GM23338 (cell line): ENCODE results near the gene DOCK3. TPM values are rescaled to one million over a fixed set of nuclear protein-coding genes. Genes with fewer than 3 reads are reported as not detected.

Experiments used
- ATAC-seq: fragments of 200-7000 bp; cut with Tn5 transposase; 3 replicates; pipeline ENCODE4 v1.9.1; 2020
- DNase-seq: peaks from one replicate; pipeline ENCODE4 v3.0.0-alpha.2; 2015; ENCODE audit warnings: low spot score
- H2AFZ ChIP-seq: fragments of 200-600 bp; sonication (generic); 2 replicates; pipeline ENCODE4 v1.8.0; 2016; ENCODE audit warnings: antibody characterized with exemption, mild to moderate bottlenecking, moderate library complexity
- H3F3A ChIP-seq: fragments of 200-600 bp; sonication (generic); replicated peaks from 2 replicates; pipeline ENCODE4 v1.8.0; 2017; ENCODE audit warnings: antibody characterized with exemption, mixed run types, low read depth
- H3K27ac ChIP-seq: fragments of 200-600 bp; sonication (generic); 2 replicates; pipeline ENCODE4 v1.6.1; 2016; ENCODE audit warnings: low read depth
- H3K27me3 ChIP-seq: fragments of 200-600 bp; sonication (generic); 2 replicates; pipeline ENCODE4 v1.8.0; 2016; ENCODE audit warnings: mild to moderate bottlenecking, mixed run types, moderate library complexity; ENCODE audit not compliant: insufficient read depth
- H3K36me3 ChIP-seq: fragments of 200-600 bp; sonication (generic); 2 replicates; pipeline ENCODE4 v1.8.0; 2016; ENCODE audit warnings: mild to moderate bottlenecking; ENCODE audit not compliant: insufficient read depth
- H3K4me1 ChIP-seq: fragments of 200-600 bp; sonication (generic); 2 replicates; pipeline ENCODE4 v1.8.0; 2016; ENCODE audit warnings: mild to moderate bottlenecking, moderate library complexity; ENCODE audit not compliant: insufficient read depth
- H3K4me2 ChIP-seq: fragments of 200-600 bp; sonication (generic); 2 replicates; pipeline ENCODE4 v1.7.1; 2017; ENCODE audit warnings: mixed run types
- H3K4me3 ChIP-seq: fragments of 200-600 bp; sonication (generic); 2 replicates; pipeline ENCODE4 v1.6.1; 2016; ENCODE audit warnings: mixed run types
- H3K79me2 ChIP-seq: fragments of 200-600 bp; sonication (generic); replicated peaks from 2 replicates; pipeline ENCODE4 v1.8.0; 2017; ENCODE audit warnings: mild to moderate bottlenecking; ENCODE audit not compliant: insufficient read depth
- H3K9me2 ChIP-seq: fragments of 200-600 bp; sonication (generic); 2 replicates; pipeline ENCODE4 v1.8.0; 2017; ENCODE audit not compliant: insufficient read depth
- H4K20me1 ChIP-seq: fragments of 200-600 bp; sonication (generic); replicated peaks from 2 replicates; pipeline ENCODE4 v1.8.0; 2017; ENCODE audit warnings: mild to moderate bottlenecking; ENCODE audit not compliant: insufficient read depth
- H3K27ac Mint-ChIP-seq: 2 replicates; pipeline ENCODE4 v1.8.0; 2020; ENCODE audit warnings: inconsistent platforms, mild to moderate bottlenecking, moderate library complexity, mixed read lengths
- H3K27me3 Mint-ChIP-seq: 3 replicates; pipeline ENCODE4 v1.8.0; 2022; ENCODE audit warnings: low read depth, mild to moderate bottlenecking, moderate library complexity, mixed read lengths, inconsistent platforms; ENCODE audit not compliant: insufficient read depth, poor library complexity
- H3K36me3 Mint-ChIP-seq: 3 replicates; pipeline ENCODE4 v1.8.0; 2021; ENCODE audit warnings: low read depth, mild to moderate bottlenecking, inconsistent platforms, moderate library complexity, mixed read lengths
- H3K4me1 Mint-ChIP-seq: 3 replicates; pipeline ENCODE4 v1.8.0; 2020; ENCODE audit warnings: mild to moderate bottlenecking, inconsistent platforms, mixed read lengths
- H3K4me3 Mint-ChIP-seq: 3 replicates; pipeline ENCODE4 v1.8.0; 2021; ENCODE audit warnings: moderate library complexity, mild to moderate bottlenecking, inconsistent platforms, mixed read lengths
- H3K9me3 Mint-ChIP-seq: 3 replicates; pipeline ENCODE4 v1.8.0; 2020; ENCODE audit warnings: moderate library complexity, mild to moderate bottlenecking, inconsistent platforms, mixed read lengths
- CREB1 ChIP-seq: fragments of 250-450 bp; sonication (Bioruptor Pico); IDR thresholded peaks from 2 replicates; pipeline ENCODE4 v1.5.0; 2020; ENCODE audit warnings: low read depth, mild to moderate bottlenecking, moderate library complexity
- ETS1 ChIP-seq: IDR thresholded peaks from 2 replicates; pipeline ENCODE4 v1.6.1; 2016; ENCODE audit warnings: antibody characterized with exemption
- JUNB ChIP-seq: IDR thresholded peaks from one replicate; pipeline ENCODE4 v1.6.1; 2016; ENCODE audit warnings: antibody characterized with exemption; ENCODE audit not compliant: unreplicated experiment
- NANOG ChIP-seq: IDR thresholded peaks from 2 replicates; pipeline ENCODE4 v1.6.1; 2016; ENCODE audit warnings: antibody characterized with exemption, borderline replicate concordance
- POLR2AphosphoS5 ChIP-seq: IDR thresholded peaks from 2 replicates; pipeline ENCODE4 v1.6.1; 2016; ENCODE audit warnings: antibody characterized with exemption, low read depth
- REST ChIP-seq: IDR thresholded peaks from one replicate; pipeline ENCODE4 v1.6.1; 2018; ENCODE audit warnings: antibody characterized with exemption; ENCODE audit not compliant: unreplicated experiment
- STAT1 ChIP-seq: IDR thresholded peaks from one replicate; pipeline ENCODE4 v1.6.1; 2016; ENCODE audit warnings: antibody characterized with exemption; ENCODE audit not compliant: unreplicated experiment
- ZNF114 ChIP-seq: fragments of 250-450 bp; sonication (Bioruptor Pico); IDR thresholded peaks from 2 replicates; pipeline ENCODE4 v1.5.0; 2020; ENCODE audit warnings: mild to moderate bottlenecking, moderate library complexity
- ZNF331 ChIP-seq: fragments of 250-450 bp; sonication (Bioruptor Pico); IDR thresholded peaks from 2 replicates; pipeline ENCODE4 v1.5.0; 2020; ENCODE audit warnings: low read depth, mild to moderate bottlenecking, moderate library complexity
- ZNF462 ChIP-seq: fragments of 250-450 bp; sonication (Bioruptor Pico); IDR thresholded peaks from 2 replicates; pipeline ENCODE4 v1.5.0; 2020; ENCODE audit warnings: mild to moderate bottlenecking, moderate library complexity
- polyA plus RNA-seq: library from polyadenylated mRNA; unstranded; fragments of >200 nt; fragmentation: Nextera tagmentation; extraction: Ambion mirVana; gene quantifications from 2 replicates; pipeline ENCODE4 v1.2.1, GENCODE V29; 2016
- total RNA-seq: library from RNA; depleted of rRNA; stranded (reverse); fragments of >200 nt; shearing (Covaris generic); gene quantifications from 2 replicates; pipeline ENCODE4 v1.2.3, GENCODE V29; 2014
- TF ChIP-seq, protein P1 (sequence below), 2 experiments: fragments of 200-600 bp in 1 of 2; sonication (generic) in 1 of 2; conservative IDR thresholded peaks; 2 replicates each; pipeline versions ENCODE4 v1.5.1 to v1.6.1; 2016 to 2017; ENCODE audit warnings: antibody characterized with exemption in 2 of 2, low read depth in 2 of 2, mild to moderate bottlenecking in 2 of 2, moderate library complexity in 1 of 2

Gene DOCK3
- total and polyA plus RNA-seq, 2 experiments from 2014 or later, result 2.4 to 5.6 TPM

DNA sequence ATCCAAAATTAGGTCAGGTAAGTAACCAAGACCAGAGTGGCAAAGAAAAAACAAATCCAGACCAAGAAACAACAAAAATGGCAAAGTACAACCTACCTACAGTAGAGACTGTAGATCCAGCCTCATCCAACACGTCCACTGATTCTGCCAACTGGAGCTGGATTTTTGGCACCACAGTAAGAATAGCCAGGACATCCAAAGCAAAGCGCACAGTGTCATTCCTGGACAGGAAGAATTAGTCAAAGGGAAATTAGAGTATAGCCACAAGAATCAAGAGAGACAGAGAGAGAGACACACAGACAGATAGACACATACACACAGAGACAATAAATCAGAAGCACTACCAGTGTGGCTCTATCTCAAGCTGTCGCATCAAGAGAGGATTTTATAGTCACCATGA lies 747.5 kb downstream of the DOCK3 start (continued):
- no peak for TF ChIP-seq ETS1
- TF ChIP-seq ZNF114 (CRISPR knock-in tag), result no peak

- no peak for ATAC-seq
- no peaks in the 10 kb centered on the region for H3K9me2 ChIP-seq
- no peak overlapping the region for H3K4me2 ChIP-seq
- H3K79me2 ChIP-seq, result no peaks in the 10 kb centered on the region
- Mint-ChIP-seq H3K27me3 (peaks cover 2% of the 10 kb centered on the region), H3K27ac (no peak overlapping the region), H3K9me3 (no peaks in the 10 kb centered on the region), H3K4me3 (no peak overlapping the region), H3K36me3 (peaks cover 37% of the 10 kb centered on the region; the same call in 2 of the 3 replicates), H3K4me1 (no peaks in the 10 kb centered on the region)
- peaks cover 11% of the 10 kb centered on the region for H3K36me3 ChIP-seq
- no peaks in the 10 kb centered on the region; the same call in 1 of the 2 replicates for H4K20me1 ChIP-seq
- H3K27me3 ChIP-seq, result no peaks in the 10 kb centered on the region
- no peak overlapping the region for H3K27ac ChIP-seq
- H2AFZ ChIP-seq, result no peak overlapping the region
- no peak overlapping the region for H3K4me3 ChIP-seq
- no peaks in the 10 kb centered on the region for H3K4me1 ChIP-seq
- DNase-seq, result no peak
- H3F3A ChIP-seq, result no peaks in the 10 kb centered on the region
- no peak for TF ChIP-seq ZNF462 (CRISPR knock-in tag)
- no peak for TF ChIP-seq ZNF114 (CRISPR knock-in tag)
- no peak for TF ChIP-seq CREB1 (CRISPR knock-in tag)
- no peak for TF ChIP-seq POLR2AphosphoS5
- no peak for TF ChIP-seq NANOG
- TF ChIP-seq STAT1, result no peak
- TF ChIP-seq, protein P1, sequence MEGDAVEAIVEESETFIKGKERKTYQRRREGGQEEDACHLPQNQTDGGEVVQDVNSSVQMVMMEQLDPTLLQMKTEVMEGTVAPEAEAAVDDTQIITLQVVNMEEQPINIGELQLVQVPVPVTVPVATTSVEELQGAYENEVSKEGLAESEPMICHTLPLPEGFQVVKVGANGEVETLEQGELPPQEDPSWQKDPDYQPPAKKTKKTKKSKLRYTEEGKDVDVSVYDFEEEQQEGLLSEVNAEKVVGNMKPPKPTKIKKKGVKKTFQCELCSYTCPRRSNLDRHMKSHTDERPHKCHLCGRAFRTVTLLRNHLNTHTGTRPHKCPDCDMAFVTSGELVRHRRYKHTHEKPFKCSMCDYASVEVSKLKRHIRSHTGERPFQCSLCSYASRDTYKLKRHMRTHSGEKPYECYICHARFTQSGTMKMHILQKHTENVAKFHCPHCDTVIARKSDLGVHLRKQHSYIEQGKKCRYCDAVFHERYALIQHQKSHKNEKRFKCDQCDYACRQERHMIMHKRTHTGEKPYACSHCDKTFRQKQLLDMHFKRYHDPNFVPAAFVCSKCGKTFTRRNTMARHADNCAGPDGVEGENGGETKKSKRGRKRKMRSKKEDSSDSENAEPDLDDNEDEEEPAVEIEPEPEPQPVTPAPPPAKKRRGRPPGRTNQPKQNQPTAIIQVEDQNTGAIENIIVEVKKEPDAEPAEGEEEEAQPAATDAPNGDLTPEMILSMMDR (conservative IDR thresholded peaks at IDR 0.05; ENCODE audit: low read depth in 2 of 2), result no peak
- TF ChIP-seq REST, result no peak
- no peak for TF ChIP-seq JUNB
- TF ChIP-seq ZNF331 (CRISPR knock-in tag), result no peak
Observed at GRCh38 chr3:51426921-51427320, 752.2 kb downstream of the DOCK3 start.
